HEK293 (cell line): ENCODE results near the gene EFCAB11.

ENCODE experiments used
- CTCF ChIA-PET: fragments of 350-600 bp; formaldehyde crosslinking; extraction: SDS; loops from one replicate; lab custom pipeline; 2021; ENCODE audit warnings: antibody characterized with exemption; lab: Yijun Ruan, JAX
- POLR2A ChIA-PET: fragments of 300-600 bp; formaldehyde crosslinking; extraction: SDS; loops from one replicate; lab custom pipeline; 2020; ENCODE audit warnings: antibody characterized with exemption, inconsistent platforms; lab: Yijun Ruan, JAX
- H3K27ac ChIP-seq: fragments of 200-500 bp; sonication (Bioruptor generic); 2 replicates; pipeline ENCODE4 v1.5.1; 2014; ENCODE audit warnings: low read depth, low read length, control low read depth, inconsistent platforms; ENCODE audit errors: extremely low read depth
- H3K36me3 ChIP-seq, 2 experiments: fragments of 200-500 bp in 1 of 2; sonication (Bioruptor generic) in 1 of 2; 1 replicate in 1 of 2; 2 replicates in 1 of 2; pipeline ENCODE4 v1.5.1; 2014 to 2017; ENCODE audit warnings: inconsistent platforms in 2 of 2, low read length in 2 of 2; ENCODE audit not compliant: control insufficient read depth in 2 of 2, insufficient read depth in 1 of 2
- H3K4me1 ChIP-seq: fragments of 200-500 bp; sonication (Bioruptor generic); 2 replicates; pipeline ENCODE4 v1.5.1; 2014; ENCODE audit warnings: mild to moderate bottlenecking, low read length, inconsistent platforms; ENCODE audit not compliant: control insufficient read depth, insufficient read depth
- H3K4me3 ChIP-seq: 2 replicates; pipeline ENCODE4 v1.5.1; 2011; ENCODE audit warnings: low read depth, mild to moderate bottlenecking, control low read depth, low read length, moderate library complexity
- H3K9me3 ChIP-seq: fragments of 200-500 bp; sonication (Bioruptor generic); 2 replicates; pipeline ENCODE4 v1.5.1; 2014; ENCODE audit warnings: low read depth, low read length, inconsistent platforms; ENCODE audit not compliant: control insufficient read depth, insufficient read depth
- EGR2 ChIP-seq: fragments of 450-650 bp; formaldehyde crosslinking; IDR thresholded peaks from 2 replicates; pipeline ENCODE4 v1.5.1; 2016; ENCODE audit warnings: low read depth, missing biosample characterization, missing genetic modification characterization
- GLI2 ChIP-seq: fragments of 450-650 bp; formaldehyde crosslinking; IDR thresholded peaks from 2 replicates; pipeline ENCODE4; 2017; ENCODE audit warnings: missing biosample characterization, missing genetic modification characterization, low read depth, borderline replicate concordance
- GLIS2 ChIP-seq: fragments of 450-650 bp; formaldehyde crosslinking; IDR thresholded peaks from 2 replicates; pipeline ENCODE4 v1.5.1; 2016; ENCODE audit warnings: missing biosample characterization, missing genetic modification characterization
- KLF10 ChIP-seq: fragments of 450-650 bp; IDR thresholded peaks from 2 replicates; pipeline ENCODE4 v1.5.1; 2018; ENCODE audit warnings: missing biosample characterization, mild to moderate bottlenecking, missing genetic modification characterization
- MZF1 ChIP-seq: fragments of 450-650 bp; formaldehyde crosslinking; IDR thresholded peaks from 2 replicates; pipeline ENCODE4 v1.5.1; 2017; ENCODE audit warnings: missing biosample characterization, missing genetic modification characterization, borderline replicate concordance
- OSR2 ChIP-seq: fragments of 450-650 bp; formaldehyde crosslinking; IDR thresholded peaks from 2 replicates; pipeline ENCODE4 v1.5.1; 2016; ENCODE audit warnings: missing biosample characterization, missing genetic modification characterization
- PBX3 ChIP-seq: sonication (generic); formaldehyde crosslinking; IDR thresholded peaks from 2 replicates; pipeline ENCODE4 v1.8.1; 2022; ENCODE audit warnings: mild to moderate bottlenecking, moderate library complexity, missing genetic modification reagents
- PRDM2 ChIP-seq: fragments of 450-650 bp; formaldehyde crosslinking; IDR thresholded peaks from 2 replicates; pipeline ENCODE4 v1.5.1; 2016; ENCODE audit warnings: missing biosample characterization, missing genetic modification characterization, borderline replicate concordance
- SCRT2 ChIP-seq: fragments of 450-650 bp; formaldehyde crosslinking; IDR thresholded peaks from 2 replicates; pipeline ENCODE4 v1.5.1; 2016; ENCODE audit warnings: missing biosample characterization, missing genetic modification characterization
- YY2 ChIP-seq: fragments of 450-650 bp; formaldehyde crosslinking; IDR thresholded peaks from 2 replicates; pipeline ENCODE4 v1.5.1; 2016; ENCODE audit warnings: missing biosample characterization, missing genetic modification characterization
- ZBTB44 ChIP-seq: fragments of 450-650 bp; IDR thresholded peaks from 2 replicates; pipeline ENCODE4 v1.5.1; 2018; ENCODE audit warnings: missing biosample characterization, mild to moderate bottlenecking, missing genetic modification characterization
- ZNF121 ChIP-seq: fragments of 450-650 bp; formaldehyde crosslinking; IDR thresholded peaks from 2 replicates; pipeline ENCODE4 v1.5.1; 2016; ENCODE audit warnings: missing biosample characterization, missing genetic modification characterization
- ZNF132 ChIP-seq: fragments of 450-650 bp; formaldehyde crosslinking; IDR thresholded peaks from 2 replicates; pipeline ENCODE4 v1.5.1; 2017; ENCODE audit warnings: missing biosample characterization, missing genetic modification characterization, borderline replicate concordance
- ZNF223 ChIP-seq: fragments of 450-650 bp; formaldehyde crosslinking; IDR thresholded peaks from 2 replicates; pipeline ENCODE4 v1.5.1; 2016; ENCODE audit warnings: missing biosample characterization, missing genetic modification characterization
- ZNF335 ChIP-seq: fragments of 450-650 bp; formaldehyde crosslinking; conservative IDR thresholded peaks from 2 replicates; pipeline ENCODE4 v1.5.1; 2016; ENCODE audit warnings: missing biosample characterization, missing genetic modification characterization
- ZNF354C ChIP-seq: fragments of 450-650 bp; formaldehyde crosslinking; IDR thresholded peaks from 2 replicates; pipeline ENCODE4 v1.5.1; 2016; ENCODE audit warnings: missing biosample characterization, missing genetic modification characterization, low read depth, borderline replicate concordance
- ZNF423 ChIP-seq: fragments of 450-650 bp; formaldehyde crosslinking; IDR thresholded peaks from 2 replicates; pipeline ENCODE4 v1.5.1; 2016; ENCODE audit warnings: missing biosample characterization, missing genetic modification characterization
- ZNF792 ChIP-seq: fragments of 450-650 bp; formaldehyde crosslinking; IDR thresholded peaks from 2 replicates; pipeline ENCODE4 v1.5.1; 2016; ENCODE audit warnings: missing biosample characterization, missing genetic modification characterization
- TF ChIP-seq, protein P1 (sequence below): fragments of 450-650 bp; formaldehyde crosslinking; IDR thresholded peaks from 2 replicates; pipeline ENCODE4 v1.5.1; 2016; ENCODE audit warnings: missing biosample characterization, missing genetic modification characterization
- TF ChIP-seq, protein P2 (sequence below): fragments of 450-650 bp; formaldehyde crosslinking; IDR thresholded peaks from 2 replicates; pipeline ENCODE4 v1.5.1; 2017; ENCODE audit warnings: missing biosample characterization, mild to moderate bottlenecking, missing genetic modification characterization, moderate library complexity

EFCAB11 gene

DNA sequence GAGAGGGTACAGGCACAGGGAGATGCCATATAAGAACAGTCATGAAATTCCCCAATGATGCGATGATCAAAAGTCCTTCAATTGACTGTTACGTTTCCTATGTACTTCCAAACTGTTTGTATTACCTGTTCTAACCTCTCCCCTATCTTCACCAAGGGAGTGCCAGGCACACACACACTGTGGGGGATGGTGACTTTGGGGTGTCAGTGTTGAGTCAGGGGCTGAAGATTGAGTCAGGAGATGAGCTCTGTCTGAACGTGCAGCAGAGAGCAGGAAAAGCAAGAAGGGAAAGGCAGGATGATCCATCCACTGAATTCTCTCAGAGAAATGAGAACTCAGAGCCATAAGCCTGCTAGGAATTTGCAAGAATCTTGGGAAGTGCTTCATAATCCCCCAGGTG lies 153.4 kb downstream of the EFCAB11 start (continued):
- TF ChIP-seq ZBTB44 (tag by site-specific recombination): no peak
- TF ChIP-seq OSR2 (tag by site-specific recombination): no peak
- TF ChIP-seq PBX3 (CRISPR knock-in tag): no peak
- no peak for TF ChIP-seq ZNF335
- no peak for TF ChIP-seq EGR2 (tag by site-specific recombination)
- no peak for TF ChIP-seq KLF10 (tag by site-specific recombination)
- TF ChIP-seq GLI2 (tag by site-specific recombination): no peak
- no peak for TF ChIP-seq SCRT2 (tag by site-specific recombination)
- TF ChIP-seq GLIS2 (tag by site-specific recombination): no peak
- no peak for TF ChIP-seq MZF1
- TF ChIP-seq, protein P1, sequence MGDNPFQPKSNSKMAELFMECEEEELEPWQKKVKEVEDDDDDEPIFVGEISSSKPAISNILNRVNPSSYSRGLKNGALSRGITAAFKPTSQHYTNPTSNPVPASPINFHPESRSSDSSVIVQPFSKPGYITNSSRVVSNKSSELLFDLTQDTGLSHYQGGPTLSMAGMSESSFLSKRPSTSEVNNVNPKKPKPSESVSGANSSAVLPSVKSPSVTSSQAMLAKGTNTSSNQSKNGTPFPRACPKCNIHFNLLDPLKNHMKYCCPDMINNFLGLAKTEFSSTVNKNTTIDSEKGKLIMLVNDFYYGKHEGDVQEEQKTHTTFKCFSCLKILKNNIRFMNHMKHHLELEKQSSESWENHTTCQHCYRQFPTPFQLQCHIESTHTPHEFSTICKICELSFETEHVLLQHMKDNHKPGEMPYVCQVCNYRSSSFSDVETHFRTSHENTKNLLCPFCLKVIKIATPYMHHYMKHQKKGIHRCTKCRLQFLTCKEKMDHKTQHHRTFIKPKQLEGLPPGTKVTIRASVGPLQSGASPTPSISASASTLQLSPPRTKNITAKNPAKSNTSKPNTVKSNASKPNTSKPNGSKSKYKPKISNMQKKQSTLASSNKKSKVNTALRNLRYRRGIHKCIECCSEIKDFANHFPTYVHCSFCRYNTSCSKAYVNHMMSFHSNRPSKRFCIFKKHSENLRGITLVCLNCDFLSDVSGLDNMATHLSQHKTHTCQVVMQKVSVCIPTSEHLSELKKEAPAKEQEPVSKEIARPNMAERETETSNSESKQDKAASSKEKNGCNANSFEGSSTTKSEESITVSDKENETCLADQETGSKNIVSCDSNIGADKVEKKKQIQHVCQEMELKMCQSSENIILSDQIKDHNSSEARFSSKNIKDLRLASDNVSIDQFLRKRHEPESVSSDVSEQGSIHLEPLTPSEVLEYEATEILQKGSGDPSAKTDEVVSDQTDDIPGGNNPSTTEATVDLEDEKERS: no peak
- no peak for TF ChIP-seq YY2 (tag by site-specific recombination)
- no peak for TF ChIP-seq ZNF121 (tag by site-specific recombination)
- no peak for TF ChIP-seq ZNF792 (tag by site-specific recombination)
- TF ChIP-seq, all 188 proteins: peak for 0

DNA sequence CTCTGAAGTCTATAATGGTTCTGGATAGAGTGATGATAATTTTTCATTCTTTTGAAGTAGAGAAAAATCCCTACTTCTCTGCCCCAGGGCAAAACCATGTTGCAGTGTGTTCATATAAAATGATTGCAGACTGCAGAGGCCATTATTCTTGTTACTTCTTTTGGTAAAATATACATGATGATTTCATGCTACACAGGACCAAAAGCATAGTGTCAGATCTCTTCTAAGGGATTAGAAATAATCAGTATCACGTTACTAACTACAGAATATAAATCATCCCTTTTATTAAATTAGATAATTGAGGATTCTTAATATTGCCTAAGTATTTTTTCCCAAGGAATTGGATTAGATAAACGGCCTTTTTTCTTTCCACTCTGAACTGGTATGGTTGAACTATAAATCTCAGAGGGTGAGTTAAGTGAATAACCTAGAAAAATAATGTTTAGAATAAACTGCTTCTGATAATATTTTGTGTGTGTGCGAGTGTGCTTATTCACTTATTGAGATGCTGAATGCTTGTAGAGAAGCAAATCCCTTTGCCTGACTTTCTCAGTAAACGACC lies 156.2 kb downstream of the EFCAB11 start:
- Histone ChIP-seq H3K4me1 (no peaks in the 10 kb centered on the region), H3K36me3 (no peaks in the 10 kb centered on the region), H3K4me3 (no peak overlapping the region), H3K9me3 (no peaks in the 10 kb centered on the region), H3K27ac (no peak overlapping the region)
- TF ChIP-seq ZNF354C (tag by site-specific recombination) (no peak), ZNF423 (tag by site-specific recombination) (no peak), ZNF132 (tag by site-specific recombination) (no peak), ZNF223 (tag by site-specific recombination) (no peak), PRDM2 (no peak)
- TF ChIP-seq, protein P2, sequence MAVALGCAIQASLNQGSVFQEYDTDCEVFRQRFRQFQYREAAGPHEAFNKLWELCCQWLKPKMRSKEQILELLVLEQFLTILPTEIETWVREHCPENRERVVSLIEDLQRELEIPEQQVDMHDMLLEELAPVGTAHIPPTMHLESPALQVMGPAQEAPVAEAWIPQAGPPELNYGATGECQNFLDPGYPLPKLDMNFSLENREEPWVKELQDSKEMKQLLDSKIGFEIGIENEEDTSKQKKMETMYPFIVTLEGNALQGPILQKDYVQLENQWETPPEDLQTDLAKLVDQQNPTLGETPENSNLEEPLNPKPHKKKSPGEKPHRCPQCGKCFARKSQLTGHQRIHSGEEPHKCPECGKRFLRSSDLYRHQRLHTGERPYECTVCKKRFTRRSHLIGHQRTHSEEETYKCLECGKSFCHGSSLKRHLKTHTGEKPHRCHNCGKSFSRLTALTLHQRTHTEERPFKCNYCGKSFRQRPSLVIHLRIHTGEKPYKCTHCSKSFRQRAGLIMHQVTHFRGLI (tag by site-specific recombination): no peak
- POLR2A ChIA-PET: no interaction called here
- CTCF ChIA-PET: no interaction called here
